Peyer's patch (tissue), 4 donors: ENCODE measurements around the gene ADAMTS4. TPM values are rescaled to one million over a fixed set of nuclear protein-coding genes. Genes with fewer than 3 reads are reported as not detected.

Source experiments
- DNase-seq, 3 donors: peaks; one replicate each; pipeline ENCODE4 v3.0.0-alpha.2; 2017 to 2019
- H3K27ac ChIP-seq, 4 donors: fragments of 200-600 bp; sonication (generic); one replicate each; pipeline ENCODE4 v1.5.1; 2016 to 2019
- H3K27me3 ChIP-seq, 2 donors: fragments of 200-600 bp; sonication (generic); one replicate each; pipeline ENCODE4 v1.5.1; 2019
- H3K36me3 ChIP-seq, 3 donors: fragments of 200-600 bp; sonication (generic); one replicate each; pipeline ENCODE4 v1.5.1; 2016 to 2019
- H3K4me1 ChIP-seq, 4 donors: fragments of 200-600 bp; sonication (generic); one replicate each; pipeline ENCODE4 v1.5.1; 2016 to 2019
- H3K4me3 ChIP-seq, 4 donors: fragments of 200-600 bp; sonication (generic); 1 replicate in 3 of 4; 2 replicates in 1 of 4; pipeline ENCODE4 v1.5.1; 2016 to 2019; ENCODE audit warnings: mild to moderate bottlenecking in 1 of 4
- H3K9me3 ChIP-seq, 4 donors: fragments of 200-600 bp; sonication (generic); one replicate each; pipeline ENCODE4 v1.5.1; 2016 to 2019; ENCODE audit warnings: mild to moderate bottlenecking in 1 of 4
- POLR2A ChIP-seq, 2 donors: fragments of 450-650 bp; IDR thresholded peaks; one replicate each; pipeline ENCODE4 v1.5.1; 2017; ENCODE audit warnings: antibody characterized with exemption in 2 of 2, mild to moderate bottlenecking in 2 of 2, moderate library complexity in 2 of 2
- total RNA-seq, 4 donors: library from RNA; depleted of rRNA; stranded (reverse); fragments of >200 nt; gene quantifications; one replicate each; pipeline ENCODE4 v1.1.0, GENCODE V29; 2016
- TF ChIP-seq, protein P1 (sequence below), 6 experiments: fragments of 450-650 bp in 4 of 6; fragments of 200-600 bp in 2 of 6; sonication (generic) in 1 of 6; IDR thresholded peaks; one replicate each; pipeline ENCODE4 v1.5.1; 2017 to 2019; ENCODE audit warnings: antibody characterized with exemption in 6 of 6, mild to moderate bottlenecking in 3 of 6, moderate library complexity in 1 of 6

The ADAMTS4 gene
- total RNA-seq, 4 donors from 2014 or later, result 0.18 to 65.2 (median 1.9) TPM

DNA sequence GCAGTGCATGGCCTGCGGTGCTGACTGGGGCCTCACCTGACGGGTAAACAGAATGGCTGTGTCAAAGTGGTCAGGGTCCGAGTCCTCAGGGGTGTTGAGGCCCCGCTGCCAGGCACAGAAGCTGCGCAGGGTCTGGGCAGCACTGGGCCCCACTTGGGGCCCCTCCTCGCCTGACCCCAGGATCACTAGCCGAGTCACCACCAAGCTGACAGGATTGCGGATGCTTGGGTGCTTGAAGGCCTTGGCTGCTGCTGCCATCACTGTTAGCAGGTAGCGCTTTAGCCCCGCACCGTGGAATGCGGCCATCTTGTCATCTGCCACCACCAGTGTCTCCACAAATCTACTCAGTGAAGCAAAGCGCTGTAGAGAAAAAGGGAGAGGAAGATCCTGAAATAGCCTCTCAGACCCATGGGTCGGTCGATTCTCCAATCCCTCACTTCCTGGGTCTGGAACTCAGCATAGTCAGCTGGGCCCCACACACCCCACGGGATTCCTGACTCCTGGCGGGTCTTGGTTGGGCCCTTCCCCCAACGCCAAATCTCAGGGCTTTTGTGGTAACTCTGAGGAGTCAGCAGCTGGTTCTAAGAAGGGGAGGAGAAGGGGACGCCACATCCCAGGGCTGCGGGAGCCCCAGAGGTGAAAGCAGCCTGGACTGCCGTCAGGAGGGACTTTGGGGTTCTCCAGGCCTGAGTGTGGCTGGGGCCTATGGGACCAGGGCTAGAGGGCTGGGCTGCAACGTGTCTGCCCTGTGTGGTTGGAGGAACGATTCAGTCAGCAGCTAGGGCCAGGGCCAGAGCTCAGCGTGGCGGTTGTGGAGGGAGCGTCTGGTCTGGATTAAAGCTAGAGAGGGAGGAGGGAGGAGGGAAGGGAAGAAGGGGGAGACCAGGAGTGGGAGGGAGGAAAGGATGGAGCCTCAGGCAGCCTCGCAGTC, 2.1 kb downstream of the ADAMTS4 start:
- Histone ChIP-seq H3K36me3 (no peaks in the 10 kb centered on the region), H3K27me3 (no peaks in the 10 kb centered on the region), H3K9me3 (no peaks in the 10 kb centered on the region), H3K4me3 (peak overlapping the region in 3 of 4 donors; percentile 2 to 45 (median 30)), H3K27ac (peak overlapping the region in 3 of 4 donors; percentile 68 to 95 (median 93)), H3K4me1 (peaks cover 0 to 38% (median 9%) of the 10 kb centered on the region in 4 donors)
- no peak for DNase-seq
- TF ChIP-seq, protein P1, sequence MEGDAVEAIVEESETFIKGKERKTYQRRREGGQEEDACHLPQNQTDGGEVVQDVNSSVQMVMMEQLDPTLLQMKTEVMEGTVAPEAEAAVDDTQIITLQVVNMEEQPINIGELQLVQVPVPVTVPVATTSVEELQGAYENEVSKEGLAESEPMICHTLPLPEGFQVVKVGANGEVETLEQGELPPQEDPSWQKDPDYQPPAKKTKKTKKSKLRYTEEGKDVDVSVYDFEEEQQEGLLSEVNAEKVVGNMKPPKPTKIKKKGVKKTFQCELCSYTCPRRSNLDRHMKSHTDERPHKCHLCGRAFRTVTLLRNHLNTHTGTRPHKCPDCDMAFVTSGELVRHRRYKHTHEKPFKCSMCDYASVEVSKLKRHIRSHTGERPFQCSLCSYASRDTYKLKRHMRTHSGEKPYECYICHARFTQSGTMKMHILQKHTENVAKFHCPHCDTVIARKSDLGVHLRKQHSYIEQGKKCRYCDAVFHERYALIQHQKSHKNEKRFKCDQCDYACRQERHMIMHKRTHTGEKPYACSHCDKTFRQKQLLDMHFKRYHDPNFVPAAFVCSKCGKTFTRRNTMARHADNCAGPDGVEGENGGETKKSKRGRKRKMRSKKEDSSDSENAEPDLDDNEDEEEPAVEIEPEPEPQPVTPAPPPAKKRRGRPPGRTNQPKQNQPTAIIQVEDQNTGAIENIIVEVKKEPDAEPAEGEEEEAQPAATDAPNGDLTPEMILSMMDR (IDR thresholded peaks at IDR 0.05), result no peak
- TF ChIP-seq POLR2A (IDR thresholded peaks at IDR 0.05), result no peak

DNA sequence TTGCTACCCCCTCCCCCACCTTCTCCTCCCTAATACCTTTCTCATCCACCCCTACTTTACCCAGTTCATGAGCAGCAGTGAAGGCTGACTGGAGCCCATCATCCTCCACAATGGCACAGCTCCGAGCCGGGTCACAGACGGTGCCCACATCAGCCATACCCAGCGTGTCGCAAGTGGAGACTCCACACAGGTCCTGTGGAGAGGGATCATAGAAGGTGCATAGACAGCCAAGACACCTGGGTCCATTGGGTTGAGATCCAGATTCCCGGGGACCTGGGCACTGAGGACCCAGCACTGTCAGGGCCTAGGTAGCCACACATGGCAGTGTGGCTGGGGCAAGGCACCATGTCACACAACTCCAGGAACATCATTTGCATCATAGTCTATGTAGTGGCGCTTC, 2.7 kb downstream of the ADAMTS4 start:
- Histone ChIP-seq H3K36me3 (no peaks in the 10 kb centered on the region), H3K27ac (peak overlapping the region in 2 of 4 donors; percentile 68 to 95), H3K9me3 (no peaks in the 10 kb centered on the region), H3K27me3 (no peaks in the 10 kb centered on the region), H3K4me3 (peak overlapping the region in 2 of 4 donors; percentile 30 to 45), H3K4me1 (peaks cover 0 to 32% (median 9%) of the 10 kb centered on the region in 4 donors)
- TF ChIP-seq POLR2A (IDR thresholded peaks at IDR 0.05), result no peak
- TF ChIP-seq, protein P1 (IDR thresholded peaks at IDR 0.05), result no peak
- DNase-seq, result no peak

DNA sequence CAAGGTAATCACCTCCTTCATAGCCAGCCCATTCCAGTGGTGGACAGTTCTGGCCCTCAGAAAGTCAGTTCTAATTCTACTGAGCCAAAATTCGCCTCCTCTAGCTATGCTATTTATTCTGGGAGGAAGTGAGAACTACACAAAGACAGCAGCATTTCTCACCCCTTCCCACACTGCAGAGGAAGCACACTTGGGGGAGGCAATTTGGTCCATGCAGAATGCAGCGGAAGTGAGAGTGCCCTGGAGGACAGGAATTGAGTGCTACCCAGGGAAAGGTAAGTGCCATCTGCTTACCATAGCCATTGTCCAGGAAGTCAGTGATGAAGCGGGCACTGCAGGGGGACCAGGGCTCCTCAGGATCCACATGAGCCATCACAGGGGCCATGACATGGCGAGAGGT, 3.7 kb downstream of the ADAMTS4 start:
- no peak for TF ChIP-seq POLR2A (IDR thresholded peaks at IDR 0.05)
- TF ChIP-seq, protein P1 (IDR thresholded peaks at IDR 0.05), result no peak
- peak overlapping the region in 2 of 4 donors; percentile 8 to 44 for H3K27ac ChIP-seq
- H3K27me3 ChIP-seq, result no peaks in the 10 kb centered on the region
- no peak overlapping the region for H3K4me3 ChIP-seq
- no peaks in the 10 kb centered on the region for H3K36me3 ChIP-seq
- H3K9me3 ChIP-seq, result no peaks in the 10 kb centered on the region
- DNase-seq, result peak in 1 of 3 donors; percentile 34
- H3K4me1 ChIP-seq, result peaks cover 0 to 22% (median 9%) of the 10 kb centered on the region in 4 donors

DNA sequence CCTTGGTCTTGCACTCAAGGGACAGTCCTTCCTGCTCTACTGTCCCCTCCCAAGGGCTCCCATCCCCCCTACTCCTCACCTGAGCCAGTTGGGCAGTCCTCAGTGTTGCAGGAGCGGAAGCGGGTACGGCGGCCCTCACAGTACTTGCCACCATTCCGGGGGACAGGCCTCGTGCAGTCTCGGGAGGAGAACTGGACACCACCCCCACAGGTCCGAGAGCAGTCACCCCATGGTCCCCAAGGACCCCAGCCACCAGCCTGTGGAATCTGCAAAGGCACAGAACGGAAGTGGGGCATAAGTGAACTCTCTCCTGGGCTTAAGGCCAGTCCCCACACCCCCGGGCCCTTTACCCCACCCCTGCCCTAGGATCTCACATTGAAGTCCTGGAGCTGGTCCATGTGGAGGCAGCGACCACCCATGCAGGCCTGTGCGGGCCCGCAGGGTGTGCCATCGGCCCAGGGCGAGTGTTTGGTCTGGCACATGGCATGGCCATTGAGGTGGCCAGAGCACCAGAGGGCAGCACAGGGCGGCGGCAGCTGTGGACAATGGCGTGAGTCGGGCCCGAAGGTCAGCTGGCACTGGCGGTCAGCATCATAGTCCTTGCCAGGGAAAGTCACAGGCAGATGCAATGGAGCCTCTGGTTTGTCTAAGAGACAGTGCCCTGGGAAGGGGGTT, 5.2 kb downstream of the ADAMTS4 start:
- H3K27ac ChIP-seq, result peak overlapping the region in 1 of 4 donors; percentile 5
- TF ChIP-seq, protein P1 (IDR thresholded peaks at IDR 0.05), result no peak
- no peak for TF ChIP-seq POLR2A (IDR thresholded peaks at IDR 0.05)
- no peaks in the 10 kb centered on the region for H3K36me3 ChIP-seq
- H3K27me3 ChIP-seq, result no peaks in the 10 kb centered on the region
- H3K9me3 ChIP-seq, result no peaks in the 10 kb centered on the region
- H3K4me1 ChIP-seq, result peaks cover 0 to 14% (median 9%) of the 10 kb centered on the region in 4 donors
- H3K4me3 ChIP-seq, result no peak overlapping the region
- DNase-seq, result no peak

DNA sequence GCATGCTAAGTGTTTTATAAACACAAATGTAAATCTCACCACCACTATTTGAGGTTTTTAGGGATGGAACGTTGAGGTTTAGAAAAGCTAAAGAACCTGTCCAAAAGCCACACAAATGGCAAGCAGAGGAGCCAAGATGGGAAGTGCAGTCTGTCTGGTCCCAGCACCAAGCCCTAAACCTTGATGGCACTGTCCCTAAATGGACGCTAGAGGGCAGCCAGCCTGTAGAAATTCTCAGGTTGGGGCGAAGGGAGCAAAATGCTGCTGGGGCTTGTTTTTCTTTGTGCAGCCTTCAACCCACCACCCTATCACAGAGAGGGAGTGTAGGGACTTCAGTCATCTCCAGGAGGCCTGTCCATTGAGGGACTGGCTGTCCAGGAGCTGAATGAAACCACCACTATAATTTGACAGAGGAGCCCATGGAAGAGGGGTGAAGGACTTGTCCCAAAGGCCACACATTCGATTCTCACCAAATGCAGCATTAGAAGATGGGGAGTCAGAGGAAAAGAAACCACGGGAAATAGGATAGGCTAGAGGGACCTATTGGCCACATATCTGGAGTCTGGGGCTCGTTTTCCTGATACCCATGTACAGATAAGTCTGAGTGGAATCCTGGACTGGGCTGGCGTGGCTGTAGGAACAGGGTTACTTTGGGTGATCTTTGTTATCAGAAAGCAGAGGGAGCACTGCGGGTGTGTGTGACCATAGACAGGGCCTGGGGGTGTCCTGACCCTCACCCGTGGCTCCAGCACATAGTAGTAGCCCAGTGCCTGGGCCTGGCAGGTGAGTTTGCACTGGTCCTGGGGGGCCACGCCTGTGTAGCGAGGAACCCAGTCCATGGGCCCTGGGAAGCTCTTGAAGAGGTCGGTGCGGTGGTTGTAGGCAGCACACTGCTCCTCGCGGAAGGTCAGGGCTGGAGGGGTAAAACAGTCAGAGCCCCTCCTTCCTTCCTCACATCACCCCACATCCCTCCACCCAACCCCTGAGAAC, 6.1 kb downstream of the ADAMTS4 start:
- Histone ChIP-seq H3K9me3 (no peaks in the 10 kb centered on the region), H3K27me3 (no peaks in the 10 kb centered on the region), H3K4me3 (no peak overlapping the region), H3K36me3 (no peaks in the 10 kb centered on the region), H3K4me1 (peaks cover 0 to 12% (median 7%) of the 10 kb centered on the region in 4 donors), H3K27ac (peak overlapping the region in 1 of 4 donors; percentile 12)
- TF ChIP-seq, protein P1 (IDR thresholded peaks at IDR 0.05), result peak; percentile 80 to 90 (median 84)
- TF ChIP-seq POLR2A (IDR thresholded peaks at IDR 0.05), result no peak
- DNase-seq, result peak in 2 of 3 donors; percentile 63 to 88
